ENCODE results near the gene ADRM1. TPM values are rescaled to one million over a fixed set of nuclear protein-coding genes. Genes with fewer than 3 reads are reported as not detected.
A peak's percentile ranks its signal among the peaks of the same experiment; 100 is the strongest.

Gene ADRM1
- total RNA-seq, 6 donors from 2014 or later: 57.6 to 158 (median 91.6) TPM

DNA sequence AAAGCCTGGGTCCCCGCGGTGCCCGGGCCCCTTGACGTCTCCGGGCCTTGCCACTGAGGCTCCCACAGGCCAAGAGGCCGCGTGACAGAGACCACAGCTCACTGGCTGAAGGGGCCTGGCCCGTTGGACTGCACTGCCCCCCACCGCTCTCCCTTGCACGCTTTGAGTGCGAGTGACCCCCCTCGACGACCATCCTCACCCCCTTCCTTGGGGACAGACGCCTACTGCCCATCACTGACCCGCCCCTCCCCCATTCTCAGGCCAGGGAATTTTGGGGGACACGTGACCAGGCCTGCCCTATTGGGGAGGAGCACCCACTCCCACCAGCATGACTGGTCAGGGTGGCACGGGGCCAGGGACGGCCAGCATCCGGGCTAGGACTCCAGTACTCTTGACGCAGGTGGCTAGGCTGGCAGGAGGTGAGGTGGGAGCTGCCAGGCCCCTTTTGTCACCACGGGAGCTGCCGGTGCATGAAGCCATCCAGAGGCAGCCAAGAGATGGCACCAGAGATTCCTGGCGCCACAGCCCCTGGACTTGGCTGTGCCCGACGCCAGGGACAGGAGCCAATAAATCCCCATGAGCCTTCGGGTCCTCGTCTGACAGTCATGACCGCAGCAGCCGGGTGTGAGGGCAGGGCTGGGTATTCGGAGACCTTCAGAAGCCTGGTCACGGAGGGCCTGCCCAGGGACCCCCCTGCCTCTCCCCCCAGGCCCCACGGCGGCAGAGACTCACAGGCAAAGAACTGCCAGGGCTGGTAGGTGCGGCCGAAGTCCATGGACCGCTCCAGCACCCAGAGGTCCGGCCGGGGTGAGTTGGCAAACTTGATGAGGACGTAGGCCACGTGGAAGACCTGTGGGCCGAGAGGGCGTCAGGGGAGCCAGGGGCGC, 49.8 kb downstream of the ADRM1 start:
- DNase-seq: peak in 1 of 2 donors; percentile 88
- TF ChIP-seq, protein P1, sequence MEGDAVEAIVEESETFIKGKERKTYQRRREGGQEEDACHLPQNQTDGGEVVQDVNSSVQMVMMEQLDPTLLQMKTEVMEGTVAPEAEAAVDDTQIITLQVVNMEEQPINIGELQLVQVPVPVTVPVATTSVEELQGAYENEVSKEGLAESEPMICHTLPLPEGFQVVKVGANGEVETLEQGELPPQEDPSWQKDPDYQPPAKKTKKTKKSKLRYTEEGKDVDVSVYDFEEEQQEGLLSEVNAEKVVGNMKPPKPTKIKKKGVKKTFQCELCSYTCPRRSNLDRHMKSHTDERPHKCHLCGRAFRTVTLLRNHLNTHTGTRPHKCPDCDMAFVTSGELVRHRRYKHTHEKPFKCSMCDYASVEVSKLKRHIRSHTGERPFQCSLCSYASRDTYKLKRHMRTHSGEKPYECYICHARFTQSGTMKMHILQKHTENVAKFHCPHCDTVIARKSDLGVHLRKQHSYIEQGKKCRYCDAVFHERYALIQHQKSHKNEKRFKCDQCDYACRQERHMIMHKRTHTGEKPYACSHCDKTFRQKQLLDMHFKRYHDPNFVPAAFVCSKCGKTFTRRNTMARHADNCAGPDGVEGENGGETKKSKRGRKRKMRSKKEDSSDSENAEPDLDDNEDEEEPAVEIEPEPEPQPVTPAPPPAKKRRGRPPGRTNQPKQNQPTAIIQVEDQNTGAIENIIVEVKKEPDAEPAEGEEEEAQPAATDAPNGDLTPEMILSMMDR (IDR thresholded peaks at IDR 0.05): peak in 3 of 6 experiments; percentile 7 to 30 (median 16)
- no peak for TF ChIP-seq EP300 (IDR thresholded peaks at IDR 0.05)
- Histone ChIP-seq H3K4me1 (peaks cover 34 to 59% (median 52%) of the 10 kb centered on the region in 4 donors), H3K4me3 (no peak overlapping the region), H3K36me3 (peaks cover 4 to 63% (median 27%) of the 10 kb centered on the region in 4 donors), H3K27ac (peak overlapping the region; percentile 62 to 98 (median 94)), H3K27me3 (no peaks in the 10 kb centered on the region), H3K9me3 (no peaks in the 10 kb centered on the region)
- ATAC-seq (ENCODE audit: low FRiP score in 2 of 2): no peak
- WGBS, 2 donors: 75 to 78% methylated on average over 31 to 41 of the region's 43 CpGs

GRCh38 chr20:62353289-62354030, 50.7 kb downstream of the ADRM1 start:
- Histone ChIP-seq H3K36me3 (peaks cover 4 to 56% (median 25%) of the 10 kb centered on the region in 4 donors), H3K27me3 (no peaks in the 10 kb centered on the region), H3K9me3 (no peaks in the 10 kb centered on the region), H3K27ac (peak overlapping the region; percentile 62 to 98 (median 94)), H3K4me1 (peaks cover 43 to 67% (median 60%) of the 10 kb centered on the region in 4 donors), H3K4me3 (no peak overlapping the region)
- no peak for TF ChIP-seq POLR2A (IDR thresholded peaks at IDR 0.05)
- TF ChIP-seq POLR2AphosphoS5 (IDR thresholded peaks at IDR 0.05): no peak
- no peak for TF ChIP-seq EP300 (IDR thresholded peaks at IDR 0.05)
- TF ChIP-seq, protein P1 (IDR thresholded peaks at IDR 0.05): no peak
- ATAC-seq (ENCODE audit: low FRiP score in 2 of 2) (no peak), DNase-seq (peak in 1 of 2 donors; percentile 76)
- WGBS, 2 donors: 80 to 86% methylated on average over 4 to 9 of the region's 16 CpGs

GRCh38 chr20:62354031-62354808, 51.4 kb downstream of the ADRM1 start:
- Histone ChIP-seq H3K9me3 (no peaks in the 10 kb centered on the region), H3K27ac (peak overlapping the region; percentile 91 to 98 (median 94)), H3K27me3 (no peaks in the 10 kb centered on the region), H3K4me1 (peaks cover 50 to 74% (median 68%) of the 10 kb centered on the region in 4 donors), H3K36me3 (peaks cover 4 to 56% (median 25%) of the 10 kb centered on the region in 4 donors), H3K4me3 (no peak overlapping the region)
- TF ChIP-seq, protein P1 (IDR thresholded peaks at IDR 0.05): no peak
- no peak for TF ChIP-seq EP300 (IDR thresholded peaks at IDR 0.05)
- no peak for TF ChIP-seq POLR2A (IDR thresholded peaks at IDR 0.05)
- TF ChIP-seq POLR2AphosphoS5 (IDR thresholded peaks at IDR 0.05): no peak
- 80 to 82% methylated on average over 9 to 14 of the region's 14 CpGs for WGBS, 2 donors
- ATAC-seq (ENCODE audit: low FRiP score in 2 of 2): no peak
- peak in 1 of 2 donors; percentile 67 for DNase-seq

- H3K27ac ChIP-seq: peak overlapping the region; percentile 91 to 98 (median 94)
- DNase-seq (peak in 1 of 2 donors; percentile 70), ATAC-seq (ENCODE audit: low FRiP score in 2 of 2) (no peak)
- peaks cover 4 to 54% (median 24%) of the 10 kb centered on the region in 4 donors for H3K36me3 ChIP-seq
- H3K9me3 ChIP-seq: no peaks in the 10 kb centered on the region
- no peak overlapping the region for H3K4me3 ChIP-seq
- no peak for TF ChIP-seq POLR2A (IDR thresholded peaks at IDR 0.05)
- TF ChIP-seq, protein P1 (IDR thresholded peaks at IDR 0.05): no peak
- no peak for TF ChIP-seq POLR2AphosphoS5 (IDR thresholded peaks at IDR 0.05)
- no peak for TF ChIP-seq EP300 (IDR thresholded peaks at IDR 0.05)
- 77 to 78% methylated on average over 5 to 16 of the region's 16 CpGs for WGBS, 2 donors
- H3K4me1 ChIP-seq: peaks cover 57 to 80% (median 74%) of the 10 kb centered on the region in 4 donors
- H3K27me3 ChIP-seq: no peaks in the 10 kb centered on the region
Observed at GRCh38 chr20:62354811-62355341, 52.1 kb downstream of the ADRM1 start.
